ENCODE data around the gene NOP9. TPM values are rescaled to one million over a fixed set of nuclear protein-coding genes. Genes with fewer than 3 reads are reported as not detected.

NOP9 gene
- total RNA-seq, 4 donors from 2014 or later, result 14.5 to 30.0 (median 22.4) TPM

- H3K4me1 ChIP-seq, result peaks cover 5 to 32% (median 27%) of the 10 kb centered on the region in 4 donors
- no peaks in the 10 kb centered on the region for H3K9me3 ChIP-seq
- no peak overlapping the region for H3K27ac ChIP-seq
- DNase-seq, result no peak
- TF ChIP-seq POLR2A (IDR thresholded peaks at IDR 0.05), result no peak
- TF ChIP-seq CTCF (IDR thresholded peaks at IDR 0.05), result no peak
- peaks cover 0 to 12% of the 10 kb centered on the region in 2 donors for H3K27me3 ChIP-seq
- no peak overlapping the region for H3K4me3 ChIP-seq
- peaks cover 0 to 2% (median 0%) of the 10 kb centered on the region in 3 donors for H3K36me3 ChIP-seq
These were observed 31.5 kb downstream of the NOP9 start for GRCh38 chr14:24330973-24331674.

- no peak for DNase-seq
- Histone ChIP-seq H3K27me3 (peaks cover 0 to 12% of the 10 kb centered on the region in 2 donors), H3K4me3 (no peak overlapping the region), H3K9me3 (no peaks in the 10 kb centered on the region), H3K27ac (no peak overlapping the region), H3K4me1 (peaks cover 5 to 32% (median 27%) of the 10 kb centered on the region in 4 donors), H3K36me3 (peaks cover 0 to 9% (median 0%) of the 10 kb centered on the region in 3 donors)
- no peak for TF ChIP-seq CTCF (IDR thresholded peaks at IDR 0.05)
- no peak for TF ChIP-seq POLR2A (IDR thresholded peaks at IDR 0.05)
These were observed 32.1 kb downstream of the NOP9 start for GRCh38 chr14:24331731-24332267.

- peak overlapping the region; percentile 25 to 44 (median 42) for H3K4me3 ChIP-seq
- H3K4me1 ChIP-seq, result peaks cover 5 to 32% (median 27%) of the 10 kb centered on the region in 4 donors
- TF ChIP-seq CTCF (IDR thresholded peaks at IDR 0.05), result peak; percentile 76 to 88 (median 83)
- TF ChIP-seq POLR2A (IDR thresholded peaks at IDR 0.05), result no peak
- H3K27me3 ChIP-seq, result peaks cover 0 to 12% of the 10 kb centered on the region in 2 donors
- peaks cover 0 to 15% (median 0%) of the 10 kb centered on the region in 3 donors for H3K36me3 ChIP-seq
- DNase-seq, result peak; percentile 78 to 94 (median 88)
- no peaks in the 10 kb centered on the region for H3K9me3 ChIP-seq
- H3K27ac ChIP-seq, result peak overlapping the region in 2 of 4 donors; percentile 25 to 45
These were observed 32.8 kb downstream of the NOP9 start for GRCh38 chr14:24332268-24332993.

- H3K27me3 ChIP-seq, result peaks cover 0 to 12% of the 10 kb centered on the region in 2 donors
- DNase-seq, result peak in 1 of 3 donors; percentile 61
These were observed 35.0 kb downstream of the NOP9 start, which contains the start of gene ADCY4 for GRCh38 chr14:24334431-24335291. Gene ADCY4 (minus strand): TSS chr14:24335071. CDS start chr14:24334652, 419 bp downstream.

More at GRCh38 chr14:24334431-24335291, 35.0 kb downstream of the NOP9 start, which contains the start of gene ADCY4:
- TF ChIP-seq POLR2A (IDR thresholded peaks at IDR 0.05) (no peak), CTCF (IDR thresholded peaks at IDR 0.05) (no peak)
- Histone ChIP-seq H3K27ac (peak within 1 kb of the TSS in 3 of 4 donors; percentile 22 to 65 (median 40)), H3K4me1 (peaks cover 5 to 49% (median 32%) of the 10 kb centered on the region in 4 donors), H3K9me3 (no peaks in the 10 kb centered on the region), H3K4me3 (peak within 1 kb of the TSS; percentile 17 to 44 (median 36)), H3K36me3 (peaks cover 0 to 26% (median 0%) of the 10 kb centered on the region in 3 donors)
